ENCODE results near the gene TNIP1.

TNIP1 gene

GRCh38 chr5:151016700-151017099, 64.1 kb downstream of the TNIP1 start:
- Histone ChIP-seq H3K9ac (ENCODE audit: low read length) (no peak overlapping the region), H3K36me3 (ENCODE audit: control insufficient read depth, insufficient read depth, low read length) (no peaks in the 10 kb centered on the region), H3K4me1 (ENCODE audit: control insufficient read depth, insufficient read depth, low read length) (no peaks in the 10 kb centered on the region), H3K4me3 (ENCODE audit: low read length) (no peak overlapping the region), H3K27me3 (ENCODE audit: control insufficient read depth, insufficient read depth, low read length) (no peaks in the 10 kb centered on the region), H3K27ac (ENCODE audit: low read depth, low read length) (no peak overlapping the region)

GRCh38 chr5:151015974-151016587, 64.8 kb downstream of the TNIP1 start:
- Histone ChIP-seq H3K36me3 (ENCODE audit: control insufficient read depth, insufficient read depth, low read length) (no peaks in the 10 kb centered on the region), H3K27me3 (ENCODE audit: control insufficient read depth, insufficient read depth, low read length) (no peaks in the 10 kb centered on the region), H3K4me3 (ENCODE audit: low read length) (no peak overlapping the region), H3K4me1 (ENCODE audit: control insufficient read depth, insufficient read depth, low read length) (no peaks in the 10 kb centered on the region), H3K9ac (ENCODE audit: low read length) (no peak overlapping the region), H3K27ac (ENCODE audit: low read depth, low read length) (no peak overlapping the region)

GRCh38 chr5:151014680-151015343, 66.0 kb downstream of the TNIP1 start:
- Histone ChIP-seq H3K27ac (ENCODE audit: low read depth, low read length) (no peak overlapping the region), H3K4me1 (ENCODE audit: control insufficient read depth, insufficient read depth, low read length) (no peaks in the 10 kb centered on the region), H3K9ac (ENCODE audit: low read length) (no peak overlapping the region), H3K4me3 (ENCODE audit: low read length) (no peak overlapping the region), H3K27me3 (ENCODE audit: control insufficient read depth, insufficient read depth, low read length) (no peaks in the 10 kb centered on the region), H3K36me3 (ENCODE audit: control insufficient read depth, insufficient read depth, low read length) (no peaks in the 10 kb centered on the region)

- Histone ChIP-seq H3K4me1 (ENCODE audit: control insufficient read depth, insufficient read depth, low read length) (no peaks in the 10 kb centered on the region), H3K27me3 (ENCODE audit: control insufficient read depth, insufficient read depth, low read length) (no peaks in the 10 kb centered on the region), H3K4me3 (ENCODE audit: low read length) (no peak overlapping the region), H3K9ac (ENCODE audit: low read length) (no peak overlapping the region), H3K27ac (ENCODE audit: low read depth, low read length) (no peak overlapping the region), H3K36me3 (ENCODE audit: control insufficient read depth, insufficient read depth, low read length) (no peaks in the 10 kb centered on the region)
Observed at GRCh38 chr5:151012862-151013261, 68.0 kb downstream of the TNIP1 start.

GRCh38 chr5:151008906-151009305, 71.9 kb downstream of the TNIP1 start:
- Histone ChIP-seq H3K9ac (ENCODE audit: low read length) (no peak overlapping the region), H3K4me1 (ENCODE audit: control insufficient read depth, insufficient read depth, low read length) (peaks cover 17% of the 10 kb centered on the region), H3K27me3 (ENCODE audit: control insufficient read depth, insufficient read depth, low read length) (no peaks in the 10 kb centered on the region), H3K36me3 (ENCODE audit: control insufficient read depth, insufficient read depth, low read length) (no peaks in the 10 kb centered on the region), H3K4me3 (ENCODE audit: low read length) (no peak overlapping the region), H3K27ac (ENCODE audit: low read depth, low read length) (no peak overlapping the region)

- no peak overlapping the region for H3K4me3 ChIP-seq (ENCODE audit: low read length)
- no peaks in the 10 kb centered on the region for H3K27me3 ChIP-seq (ENCODE audit: control insufficient read depth, insufficient read depth, low read length)
Observed at GRCh38 chr5:151008210-151008491, 72.7 kb downstream of the TNIP1 start.

GRCh38 chr5:151007430-151008209, 73.2 kb downstream of the TNIP1 start:
- no peak overlapping the region for H3K4me3 ChIP-seq (ENCODE audit: low read length)
- H3K9ac ChIP-seq (ENCODE audit: low read length): no peak overlapping the region
- H3K36me3 ChIP-seq (ENCODE audit: control insufficient read depth, insufficient read depth, low read length): no peaks in the 10 kb centered on the region
- H3K4me1 ChIP-seq (ENCODE audit: control insufficient read depth, insufficient read depth, low read length): peaks cover 17% of the 10 kb centered on the region
- no peak overlapping the region for H3K27ac ChIP-seq (ENCODE audit: low read depth, low read length)
- no peaks in the 10 kb centered on the region for H3K27me3 ChIP-seq (ENCODE audit: control insufficient read depth, insufficient read depth, low read length)

More at GRCh38 chr5:151008210-151008491, 72.7 kb downstream of the TNIP1 start:
- Histone ChIP-seq H3K9ac (ENCODE audit: low read length) (no peak overlapping the region), H3K36me3 (ENCODE audit: control insufficient read depth, insufficient read depth, low read length) (no peaks in the 10 kb centered on the region), H3K27ac (ENCODE audit: low read depth, low read length) (no peak overlapping the region), H3K4me1 (ENCODE audit: control insufficient read depth, insufficient read depth, low read length) (peaks cover 17% of the 10 kb centered on the region)

- Histone ChIP-seq H3K27me3 (ENCODE audit: control insufficient read depth, insufficient read depth, low read length) (no peaks in the 10 kb centered on the region), H3K4me3 (ENCODE audit: low read length) (no peak overlapping the region), H3K4me1 (ENCODE audit: control insufficient read depth, insufficient read depth, low read length) (peaks cover 17% of the 10 kb centered on the region), H3K36me3 (ENCODE audit: control insufficient read depth, insufficient read depth, low read length) (no peaks in the 10 kb centered on the region), H3K27ac (ENCODE audit: low read depth, low read length) (peak overlapping the region; percentile 76), H3K9ac (ENCODE audit: low read length) (no peak overlapping the region)
Observed at GRCh38 chr5:151006704-151007334, 74.0 kb downstream of the TNIP1 start.

GRCh38 chr5:151005950-151006576, 74.8 kb downstream of the TNIP1 start:
- H3K27me3 ChIP-seq (ENCODE audit: control insufficient read depth, insufficient read depth, low read length): no peaks in the 10 kb centered on the region
- peak overlapping the region; percentile 76 for H3K27ac ChIP-seq (ENCODE audit: low read depth, low read length)
- no peak overlapping the region for H3K4me3 ChIP-seq (ENCODE audit: low read length)
- H3K36me3 ChIP-seq (ENCODE audit: control insufficient read depth, insufficient read depth, low read length): no peaks in the 10 kb centered on the region
- H3K9ac ChIP-seq (ENCODE audit: low read length): no peak overlapping the region
- H3K4me1 ChIP-seq (ENCODE audit: control insufficient read depth, insufficient read depth, low read length): peaks cover 17% of the 10 kb centered on the region

GRCh38 chr5:151005187-151005949, 75.5 kb downstream of the TNIP1 start:
- no peak overlapping the region for H3K9ac ChIP-seq (ENCODE audit: low read length)

GRCh38 chr5:151004499-151004898, 76.3 kb downstream of the TNIP1 start:
- no peak overlapping the region for H3K4me3 ChIP-seq (ENCODE audit: low read length)
- H3K27me3 ChIP-seq (ENCODE audit: control insufficient read depth, insufficient read depth, low read length): no peaks in the 10 kb centered on the region
- no peak overlapping the region for H3K27ac ChIP-seq (ENCODE audit: low read depth, low read length)
- peaks cover 19% of the 10 kb centered on the region for H3K4me1 ChIP-seq (ENCODE audit: control insufficient read depth, insufficient read depth, low read length)
- H3K36me3 ChIP-seq (ENCODE audit: control insufficient read depth, insufficient read depth, low read length): no peaks in the 10 kb centered on the region
- no peak overlapping the region for H3K9ac ChIP-seq (ENCODE audit: low read length)

More at GRCh38 chr5:151005187-151005949, 75.5 kb downstream of the TNIP1 start:
- Histone ChIP-seq H3K4me1 (ENCODE audit: control insufficient read depth, insufficient read depth, low read length) (peaks cover 17% of the 10 kb centered on the region), H3K36me3 (ENCODE audit: control insufficient read depth, insufficient read depth, low read length) (no peaks in the 10 kb centered on the region), H3K4me3 (ENCODE audit: low read length) (no peak overlapping the region), H3K27me3 (ENCODE audit: control insufficient read depth, insufficient read depth, low read length) (no peaks in the 10 kb centered on the region), H3K27ac (ENCODE audit: low read depth, low read length) (peak overlapping the region; percentile 76)

Data from rectal smooth muscle tissue (tissue), 1 donor.